Tibial nerve (tissue), 4 donors: Measurements from ENCODE around the gene FOXJ3.

Source experiments
- CTCF ChIP-seq, 5 experiments: fragments of 200-600 bp in 3 of 5; fragments of 450-650 bp in 2 of 5; sonication (generic) in 3 of 5; IDR thresholded peaks; one replicate each; pipeline ENCODE4 v1.5.1; 2016 to 2019; ENCODE audit warnings: antibody characterized with exemption in 5 of 5, mild to moderate bottlenecking in 3 of 5, moderate library complexity in 2 of 5
- EP300 ChIP-seq, 2 donors: sonication (generic); formaldehyde crosslinking; IDR thresholded peaks; one replicate each; pipeline ENCODE4 v1.6.1; 2017; ENCODE audit warnings: antibody characterized with exemption in 2 of 2, mild to moderate bottlenecking in 1 of 2
- POLR2A ChIP-seq, 2 donors: fragments of 450-650 bp; IDR thresholded peaks; one replicate each; pipeline ENCODE4 v1.6.1; 2017; ENCODE audit warnings: antibody characterized with exemption in 2 of 2, mild to moderate bottlenecking in 2 of 2, moderate library complexity in 2 of 2

- no peak for TF ChIP-seq CTCF (IDR thresholded peaks at IDR 0.05)
- TF ChIP-seq POLR2A (IDR thresholded peaks at IDR 0.05) = no peak
- no peak for TF ChIP-seq EP300 (IDR thresholded peaks at IDR 0.05)
These were observed 45.0 kb upstream of the FOXJ3 start for GRCh38 chr1:42379794-42380585.
